ENCODE data around the gene GNPAT. TPM values are rescaled to one million over a fixed set of nuclear protein-coding genes. Genes with fewer than 3 reads are reported as not detected.

GNPAT gene
- total and polyA plus RNA-seq, 10 of the 15 experiments (the other 5 are each of a cell fraction or from before 2014, with no cell fraction given): 24.0 to 70.6 (median 47.2) TPM

DNA sequence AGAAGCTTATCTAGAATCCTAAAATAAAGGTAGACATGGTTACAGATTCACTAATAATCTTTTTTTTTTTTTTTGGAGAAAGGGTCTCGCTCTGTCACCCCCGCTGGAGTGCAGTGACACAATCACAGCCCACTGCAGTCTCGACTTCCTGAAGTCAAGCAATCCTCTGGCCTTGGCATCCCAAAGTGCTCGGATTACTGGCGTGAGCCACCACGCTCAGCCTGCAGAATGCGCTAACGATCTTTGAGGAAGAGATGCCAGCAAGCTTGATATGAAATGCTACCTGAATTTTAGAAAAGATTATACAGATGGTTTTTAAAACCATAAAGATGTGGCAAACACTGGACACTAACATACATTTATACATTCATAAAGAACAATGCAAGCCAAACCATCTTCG is 4.1 kb upstream of the GNPAT start (continued):
- TF ChIP-seq, protein P1, sequence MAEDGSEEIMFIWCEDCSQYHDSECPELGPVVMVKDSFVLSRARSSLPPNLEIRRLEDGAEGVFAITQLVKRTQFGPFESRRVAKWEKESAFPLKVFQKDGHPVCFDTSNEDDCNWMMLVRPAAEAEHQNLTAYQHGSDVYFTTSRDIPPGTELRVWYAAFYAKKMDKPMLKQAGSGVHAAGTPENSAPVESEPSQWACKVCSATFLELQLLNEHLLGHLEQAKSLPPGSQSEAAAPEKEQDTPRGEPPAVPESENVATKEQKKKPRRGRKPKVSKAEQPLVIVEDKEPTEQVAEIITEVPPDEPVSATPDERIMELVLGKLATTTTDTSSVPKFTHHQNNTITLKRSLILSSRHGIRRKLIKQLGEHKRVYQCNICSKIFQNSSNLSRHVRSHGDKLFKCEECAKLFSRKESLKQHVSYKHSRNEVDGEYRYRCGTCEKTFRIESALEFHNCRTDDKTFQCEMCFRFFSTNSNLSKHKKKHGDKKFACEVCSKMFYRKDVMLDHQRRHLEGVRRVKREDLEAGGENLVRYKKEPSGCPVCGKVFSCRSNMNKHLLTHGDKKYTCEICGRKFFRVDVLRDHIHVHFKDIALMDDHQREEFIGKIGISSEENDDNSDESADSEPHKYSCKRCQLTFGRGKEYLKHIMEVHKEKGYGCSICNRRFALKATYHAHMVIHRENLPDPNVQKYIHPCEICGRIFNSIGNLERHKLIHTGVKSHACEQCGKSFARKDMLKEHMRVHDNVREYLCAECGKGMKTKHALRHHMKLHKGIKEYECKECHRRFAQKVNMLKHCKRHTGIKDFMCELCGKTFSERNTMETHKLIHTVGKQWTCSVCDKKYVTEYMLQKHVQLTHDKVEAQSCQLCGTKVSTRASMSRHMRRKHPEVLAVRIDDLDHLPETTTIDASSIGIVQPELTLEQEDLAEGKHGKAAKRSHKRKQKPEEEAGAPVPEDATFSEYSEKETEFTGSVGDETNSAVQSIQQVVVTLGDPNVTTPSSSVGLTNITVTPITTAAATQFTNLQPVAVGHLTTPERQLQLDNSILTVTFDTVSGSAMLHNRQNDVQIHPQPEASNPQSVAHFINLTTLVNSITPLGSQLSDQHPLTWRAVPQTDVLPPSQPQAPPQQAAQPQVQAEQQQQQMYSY (CRISPR knock-in tag; IDR thresholded peaks at IDR 0.05): no peak
- TF ChIP-seq FOS (IDR thresholded peaks at IDR 0.05; ENCODE audit: borderline replicate concordance, extremely low read depth, insufficient read length) (no peak), HDGF (IDR thresholded peaks at IDR 0.05) (no peak), SIX5 (IDR thresholded peaks at IDR 0.05; ENCODE audit: low read depth, low read length, severe bottlenecking) (no peak)
- TF ChIP-seq, protein P2, sequence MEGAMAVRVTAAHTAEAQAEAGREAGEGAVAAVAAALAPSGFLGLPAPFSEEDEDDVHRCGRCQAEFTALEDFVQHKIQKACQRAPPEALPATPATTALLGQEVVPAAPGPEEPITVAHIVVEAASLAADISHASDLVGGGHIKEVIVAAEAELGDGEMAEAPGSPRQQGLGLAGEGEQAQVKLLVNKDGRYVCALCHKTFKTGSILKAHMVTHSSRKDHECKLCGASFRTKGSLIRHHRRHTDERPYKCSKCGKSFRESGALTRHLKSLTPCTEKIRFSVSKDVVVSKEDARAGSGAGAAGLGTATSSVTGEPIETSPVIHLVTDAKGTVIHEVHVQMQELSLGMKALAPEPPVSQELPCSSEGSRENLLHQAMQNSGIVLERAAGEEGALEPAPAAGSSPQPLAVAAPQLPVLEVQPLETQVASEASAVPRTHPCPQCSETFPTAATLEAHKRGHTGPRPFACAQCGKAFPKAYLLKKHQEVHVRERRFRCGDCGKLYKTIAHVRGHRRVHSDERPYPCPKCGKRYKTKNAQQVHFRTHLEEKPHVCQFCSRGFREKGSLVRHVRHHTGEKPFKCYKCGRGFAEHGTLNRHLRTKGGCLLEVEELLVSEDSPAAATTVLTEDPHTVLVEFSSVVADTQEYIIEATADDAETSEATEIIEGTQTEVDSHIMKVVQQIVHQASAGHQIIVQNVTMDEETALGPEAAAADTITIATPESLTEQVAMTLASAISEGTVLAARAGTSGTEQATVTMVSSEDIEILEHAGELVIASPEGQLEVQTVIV (IDR thresholded peaks at IDR 0.05; ENCODE audit: borderline replicate concordance, partially characterized antibody): no peak

DNA sequence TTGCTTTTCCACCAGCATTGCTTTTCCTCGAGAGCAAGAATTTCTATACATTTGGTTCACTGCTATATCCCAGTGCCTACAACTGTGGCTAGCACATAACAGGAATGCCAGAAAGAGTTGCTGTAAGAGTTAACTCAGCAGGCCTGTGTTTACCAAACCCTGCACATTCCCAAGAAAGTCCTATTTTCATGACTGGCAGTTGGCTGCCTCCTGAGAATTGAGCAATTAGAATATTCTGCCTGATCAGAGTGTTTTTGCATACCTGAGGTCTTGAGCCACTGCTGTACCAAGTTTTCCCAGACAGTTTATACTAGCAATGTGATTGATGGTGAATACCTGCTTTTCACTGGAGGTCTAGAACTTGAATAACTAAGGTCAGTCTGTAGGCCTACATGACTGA is 2.7 kb upstream of the GNPAT start:
- WGBS (ENCODE audit: insufficient coverage, insufficient replicate concordance, low lambda C conversion rate, missing lambda C conversion rate): 96% methylated on average over 1 of the region's 1 CpG
- Histone ChIP-seq H3K4me2 (ENCODE audit: control insufficient read depth, insufficient read depth) (no peak overlapping the region), H3K27me3 (replicated peaks in 1 of 2; ENCODE audit: control insufficient read depth in 2 of 2, insufficient read depth in 2 of 2, low read length in 1 of 2) (no peaks in the 10 kb centered on the region), H4K20me1 (ENCODE audit: control insufficient read depth, insufficient read depth) (no peaks in the 10 kb centered on the region), H3K27ac (ENCODE audit: control insufficient read depth, insufficient read depth) (no peak overlapping the region), H3K36me3 (ENCODE audit: control insufficient read depth in 2 of 2, insufficient read depth in 2 of 2, low read length in 1 of 2) (peaks cover 2 to 5% of the 10 kb centered on the region in 2 experiments; a peak in 2 of 4 replicates), H3K4me3 (no peak overlapping the region), H3K9me3 (replicated peaks; ENCODE audit: control insufficient read depth, insufficient read depth, low read length) (no peaks in the 10 kb centered on the region), H3K79me2 (ENCODE audit: control insufficient read depth, insufficient read depth, low read length) (peaks cover 41% of the 10 kb centered on the region), H2AFZ (ENCODE audit: control insufficient read depth, low read depth, low read length) (no peak overlapping the region), H3K4me1 (ENCODE audit: control insufficient read depth, insufficient read depth, low read length) (peaks cover 5% of the 10 kb centered on the region; the same call in 1 of the 2 replicates), H3K9ac (ENCODE audit: control insufficient read depth, insufficient read depth, low read length) (no peak overlapping the region)
- in situ Hi-C loops (cut with MboI) (no loop called here), intact Hi-C loops (cut with micrococcal nuclease; ENCODE audit: unreplicated experiment) (no loop called here)
- POLR2A ChIA-PET: interaction anchor here (0.8 kb wide), 1 partner anchor 290 kb away, joined by 6 read pairs; no protein-coding TSS in a partner anchor
- TF ChIP-seq RAD51 (IDR thresholded peaks at IDR 0.05) (no peak), IKZF1 (conservative IDR thresholded peaks at IDR 0.05) (no peak), BRCA1 (IDR thresholded peaks at IDR 0.05; ENCODE audit: low read depth, low read length) (no peak)
- TF ChIP-seq, protein P3, sequence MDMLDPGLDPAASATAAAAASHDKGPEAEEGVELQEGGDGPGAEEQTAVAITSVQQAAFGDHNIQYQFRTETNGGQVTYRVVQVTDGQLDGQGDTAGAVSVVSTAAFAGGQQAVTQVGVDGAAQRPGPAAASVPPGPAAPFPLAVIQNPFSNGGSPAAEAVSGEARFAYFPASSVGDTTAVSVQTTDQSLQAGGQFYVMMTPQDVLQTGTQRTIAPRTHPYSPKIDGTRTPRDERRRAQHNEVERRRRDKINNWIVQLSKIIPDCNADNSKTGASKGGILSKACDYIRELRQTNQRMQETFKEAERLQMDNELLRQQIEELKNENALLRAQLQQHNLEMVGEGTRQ (IDR thresholded peaks at IDR 0.05; ENCODE audit: borderline replicate concordance, low read depth, low read length): no peak
- RAD21 ChIA-PET (ENCODE audit: unreplicated experiment): no interaction called here
- DNase-seq (ENCODE audit: low read depth, low spot score) (no peak), ATAC-seq (no peak), FAIRE-seq (no peak)
- SMC1A ChIA-PET (ENCODE audit: uncharacterized antibody, unreplicated experiment): no interaction called here
- CTCF ChIA-PET: no interaction called here
- no TSS peak for BruUV-seq (replicated peaks)

All from GM12878 (cell line).